Motor neuron (in vitro differentiated cells): ENCODE data around the gene SHANK1. TPM values are rescaled to one million over a fixed set of nuclear protein-coding genes. Genes with fewer than 3 reads are reported as not detected.
A peak's percentile ranks its signal among the peaks of the same experiment; 100 is the strongest.

Experiments
- ATAC-seq, 8 experiments: fragments of 200-7000 bp; cut with Tn5 transposase; replicated peaks in 6 of 8; 2 replicates each; pipeline ENCODE4 v1.8.0; 2021; ENCODE audit warnings: mild to moderate bottlenecking in 8 of 8, moderate library complexity in 8 of 8
- H3K27ac ChIP-seq, 2 donors: fragments of 250-450 bp; sonication (Bioruptor Pico); 2 replicates each; pipeline ENCODE4 v1.9.0; 2021; ENCODE audit warnings: antibody characterized with exemption in 2 of 2, mild to moderate bottlenecking in 2 of 2, moderate library complexity in 1 of 2
- H3K4me1 ChIP-seq, 2 donors: fragments of 250-450 bp; sonication (Bioruptor Pico); replicated peaks in 1 of 2; 2 replicates each; pipeline ENCODE4 v1.6.1; 2021; ENCODE audit warnings: antibody characterized with exemption in 2 of 2, mild to moderate bottlenecking in 2 of 2, moderate library complexity in 1 of 2
- H3K4me3 ChIP-seq, 5 donors: fragments of 250-450 bp; sonication (Bioruptor Pico); 2 replicates each; pipeline ENCODE4 v1.9.0; 2021; ENCODE audit warnings: antibody characterized with exemption in 5 of 5, mild to moderate bottlenecking in 5 of 5, moderate library complexity in 4 of 5
- WGBS, 10 experiments: fragments of 450-650 bp; shearing (Covaris generic); methylation state at CpG; one replicate each; pipeline ENCODE4 v1.0.0; 2022; 5-methylcytosine and 5-hydroxymethylcytosine counted together
- in situ Hi-C, 9 experiments: fragments of 400-800 bp; cut with MboI; loops; one replicate each; pipeline ENCODE4 v1.15.0; 2021; ENCODE audit warnings: low sequenced_read_pairs in 9 of 9, low pct_unique_long_range_greater_than_20kb in 2 of 9; ENCODE audit not compliant: unreplicated experiment in 9 of 9
- total RNA-seq, 8 experiments: library from RNA; unstranded; fragments of 300-600 nt; gene quantifications; 2 replicates each; pipeline versions ENCODE4 v1.2.3 to v1.2.4, GENCODE V29; 2022

The SHANK1 gene
- total RNA-seq, 8 experiments from 2014 or later, result 1.7 to 22.5 (median 7.2) TPM

- peak; percentile 86 to 96 (median 90) for ATAC-seq
- H3K27ac ChIP-seq, result peak overlapping the region; percentile 90 to 91
- H3K4me3 ChIP-seq, result peak overlapping the region; percentile 41 to 77 (median 46)
- 0 to 66% (median 10%) methylated on average over 1 to 8 of the region's 38 CpGs; no CpG with 5 or more reads in 3 of the 10 experiments for WGBS, 10 experiments
- H3K4me1 ChIP-seq, result peaks cover 9 to 12% of the 10 kb centered on the region in 2 donors
- in situ Hi-C loops, result no loop called here
Measured at GRCh38 chr19:50657712-50658440, 61.7 kb downstream of the SHANK1 start.

- 40 to 72% (median 51%) methylated on average over 1 to 6 of the region's 6 CpGs; no CpG with 5 or more reads in 2 of the 10 experiments for WGBS, 10 experiments
- peak overlapping the region; percentile 36 to 77 (median 38) for H3K4me3 ChIP-seq
- peaks cover 9 to 12% of the 10 kb centered on the region in 2 donors for H3K4me1 ChIP-seq
- H3K27ac ChIP-seq, result peak overlapping the region; percentile 90 to 91
- ATAC-seq, result no peak
- in situ Hi-C loops, result no loop called here
Measured at GRCh38 chr19:50657222-50657669, 62.4 kb downstream of the SHANK1 start.

GRCh38 chr19:50654882-50655281 lies 64.7 kb downstream of the SHANK1 start:
- H3K4me1 ChIP-seq, result peaks cover 9 to 12% of the 10 kb centered on the region in 2 donors
- ATAC-seq, result no peak
- H3K4me3 ChIP-seq, result no peak overlapping the region
- in situ Hi-C loops, result no loop called here
- no peak overlapping the region for H3K27ac ChIP-seq

GRCh38 chr19:50652722-50653121 lies 66.9 kb downstream of the SHANK1 start:
- 34 to 100% (median 83%) methylated on average over 2 to 6 of the region's 6 CpGs; no CpG with 5 or more reads in 3 of the 10 experiments for whole genome bisulfite sequencing, 10 experiments
- no peak overlapping the region for H3K27ac ChIP-seq
- no peak overlapping the region for H3K4me3 ChIP-seq
- peaks cover 9 to 17% of the 10 kb centered on the region in 2 donors for H3K4me1 ChIP-seq
- in situ Hi-C loops, result no loop called here
- no peak for ATAC-seq

- Histone ChIP-seq H3K4me3 (no peak overlapping the region), H3K4me1 (peaks cover 5 to 13% of the 10 kb centered on the region in 2 donors), H3K27ac (no peak overlapping the region)
- in situ Hi-C loops, result no loop called here
- WGBS, 10 experiments, result 0 to 100% (median 60%) methylated on average over 1 to 2 of the region's 2 CpGs; no CpG with 5 or more reads in 3 of the 10 experiments
- ATAC-seq, result no peak
Measured at GRCh38 chr19:50651174-50651573, 68.4 kb downstream of the SHANK1 start.

GRCh38 chr19:50649433-50650391 lies 69.9 kb downstream of the SHANK1 start, which contains the start of gene C19orf81:
C19orf81 (plus strand) TSS chr19:50649445; CDS start chr19:50649445, 0 bp downstream.
- H3K4me3 ChIP-seq, result no peak within 1 kb of the TSS
- ATAC-seq, result peak in 6 of 8 experiments; percentile 49 to 82 (median 72)
- in situ Hi-C loops, result no loop called here
- peaks cover 5 to 13% of the 10 kb centered on the region in 2 donors for H3K4me1 ChIP-seq
- 21 to 100% (median 56%) methylated on average over 1 to 4 of the region's 7 CpGs; no CpG with 5 or more reads in 4 of the 10 experiments for WGBS, 10 experiments
- no peak within 1 kb of the TSS for H3K27ac ChIP-seq

GRCh38 chr19:50648659-50649058 lies 70.9 kb downstream of the SHANK1 start:
- H3K27ac ChIP-seq, result no peak overlapping the region
- in situ Hi-C loops, result no loop called here
- no peak for ATAC-seq
- H3K4me3 ChIP-seq, result no peak overlapping the region
- 0% methylated on average over 1 of the region's 5 CpGs; no CpG with 5 or more reads in 9 of the 10 experiments for whole genome bisulfite sequencing, 10 experiments
- peaks cover 5 to 11% of the 10 kb centered on the region in 2 donors for H3K4me1 ChIP-seq

- WGBS, 10 experiments, result 0 to 100% (median 34%) methylated on average over 1 to 7 of the region's 10 CpGs; no CpG with 5 or more reads in 2 of the 10 experiments
- ATAC-seq, result no peak
- H3K4me1 ChIP-seq, result peaks cover 0 to 5% of the 10 kb centered on the region in 2 donors
- in situ Hi-C loops, result no loop called here
- no peak overlapping the region for H3K27ac ChIP-seq
- no peak overlapping the region for H3K4me3 ChIP-seq
Measured at GRCh38 chr19:50647879-50648615, 71.6 kb downstream of the SHANK1 start.

GRCh38 chr19:50646074-50646807 lies 73.4 kb downstream of the SHANK1 start:
- H3K27ac ChIP-seq, result no peak overlapping the region
- 7 to 60% (median 26%) methylated on average over 1 to 5 of the region's 6 CpGs for WGBS, 10 experiments
- in situ Hi-C loops, result no loop called here
- H3K4me1 ChIP-seq, result peaks cover 0 to 4% of the 10 kb centered on the region in 2 donors
- no peak overlapping the region for H3K4me3 ChIP-seq
- ATAC-seq, result peak in 2 of 8 experiments; percentile 66 to 83

GRCh38 chr19:50645107-50645506 lies 74.5 kb downstream of the SHANK1 start:
- in situ Hi-C loops, result no loop called here
- Histone ChIP-seq H3K4me1 (peaks cover 0 to 4% of the 10 kb centered on the region in 2 donors), H3K27ac (no peak overlapping the region), H3K4me3 (no peak overlapping the region)
- ATAC-seq, result no peak
- 0 to 100% (median 40%) methylated on average over 1 to 6 of the region's 6 CpGs for WGBS, 10 experiments

- ATAC-seq, result no peak
- H3K4me3 ChIP-seq, result no peak overlapping the region
- WGBS, 10 experiments, result 0 to 42% (median 5%) methylated on average over 1 of the region's 1 CpG; no CpG with 5 or more reads in 1 of the 10 experiments
- H3K4me1 ChIP-seq, result peaks cover 0 to under 1% of the 10 kb centered on the region in 2 donors
- no peak overlapping the region for H3K27ac ChIP-seq
- in situ Hi-C loops, result no loop called here
Measured at GRCh38 chr19:50644315-50644915, 75.2 kb downstream of the SHANK1 start.
